Stimulated activated CD4-positive, alpha-beta T cell treated with anti-CD3 and anti-CD28 coated beads, Interleukin-2, amount 100 ng/mL, for 48 hours (primary cell): ENCODE results near the gene FREY1.
A peak's percentile ranks its signal among the peaks of the same experiment; 100 is the strongest.
"Not testable (repeated sequence)": the region's sequence is repeated elsewhere in the genome, so short reads cannot be mapped to it uniquely, and the experiment has no call there.

Experiments
- DNase-seq, 2 donors: peaks; one replicate each; pipeline ENCODE4 v3.0.0-alpha.2; 2020

Gene FREY1

GRCh38 chr11:45913514-45913913, 6.4 kb upstream of the FREY1 start:
- no peak for DNase-seq

- DNase-seq, result no peak
Observed at GRCh38 chr11:45910623-45911022, 3.6 kb upstream of the FREY1 start.

- no peak for DNase-seq
Observed at GRCh38 chr11:45909594-45910475, 2.8 kb upstream of the FREY1 start.

- no peak for DNase-seq
Observed at GRCh38 chr11:45907911-45908370, 870 bp upstream of the FREY1 start.

- no peak for DNase-seq
Observed at GRCh38 chr11:45906096-45906682, 882 bp downstream of the FREY1 start.

GRCh38 chr11:45905576-45905975, 1.5 kb downstream of the FREY1 start:
- not testable (repeated sequence) for DNase-seq

GRCh38 chr11:45905095-45905494, 2.0 kb downstream of the FREY1 start:
- no peak for DNase-seq

GRCh38 chr11:45904309-45904915, 2.7 kb downstream of the FREY1 start:
- no peak for DNase-seq

GRCh38 chr11:45902452-45903380, 4.4 kb downstream of the FREY1 start:
- no peak for DNase-seq

- no peak for DNase-seq
Observed at GRCh38 chr11:45901626-45902025, 5.4 kb downstream of the FREY1 start.

GRCh38 chr11:45900916-45901617, 6.0 kb downstream of the FREY1 start:
- no peak for DNase-seq

- DNase-seq, result not testable (repeated sequence)
Observed at GRCh38 chr11:45900175-45900800, 6.8 kb downstream of the FREY1 start.

- peak; percentile 49 to 50 for DNase-seq
Observed at GRCh38 chr11:45899448-45900174, 7.5 kb downstream of the FREY1 start.

GRCh38 chr11:45899086-45899447, 8.0 kb downstream of the FREY1 start:
- no peak for DNase-seq

GRCh38 chr11:45897556-45897955, 9.5 kb downstream of the FREY1 start:
- no peak for DNase-seq

- no peak for DNase-seq
Observed at GRCh38 chr11:45896422-45896984, 10.6 kb downstream of the FREY1 start.

GRCh38 chr11:45895553-45896259, 11.4 kb downstream of the FREY1 start:
- no peak for DNase-seq

- no peak for DNase-seq
Observed at GRCh38 chr11:45894555-45895247, 12.4 kb downstream of the FREY1 start.

GRCh38 chr11:45892856-45893255, 14.2 kb downstream of the FREY1 start:
- no peak for DNase-seq
